22Rv1 (cell line): Measurements from ENCODE around the gene SERPINH1.
A peak's percentile ranks its signal among the peaks of the same experiment; 100 is the strongest.

Source experiments
- H3K27ac ChIP-seq: fragments of 450-650 bp; 2 replicates; pipeline ENCODE4 v1.5.1; 2017
- ZFX ChIP-seq: fragments of 450-650 bp; IDR thresholded peaks from 2 replicates; pipeline ENCODE4 v1.6.1; 2017; ENCODE audit warnings: antibody characterized with exemption, borderline replicate concordance
- TF ChIP-seq, protein P1 (sequence below): fragments of 450-650 bp; IDR thresholded peaks from 2 replicates; pipeline ENCODE4 v1.5.1; 2017; ENCODE audit warnings: mild to moderate bottlenecking

SERPINH1 gene

DNA sequence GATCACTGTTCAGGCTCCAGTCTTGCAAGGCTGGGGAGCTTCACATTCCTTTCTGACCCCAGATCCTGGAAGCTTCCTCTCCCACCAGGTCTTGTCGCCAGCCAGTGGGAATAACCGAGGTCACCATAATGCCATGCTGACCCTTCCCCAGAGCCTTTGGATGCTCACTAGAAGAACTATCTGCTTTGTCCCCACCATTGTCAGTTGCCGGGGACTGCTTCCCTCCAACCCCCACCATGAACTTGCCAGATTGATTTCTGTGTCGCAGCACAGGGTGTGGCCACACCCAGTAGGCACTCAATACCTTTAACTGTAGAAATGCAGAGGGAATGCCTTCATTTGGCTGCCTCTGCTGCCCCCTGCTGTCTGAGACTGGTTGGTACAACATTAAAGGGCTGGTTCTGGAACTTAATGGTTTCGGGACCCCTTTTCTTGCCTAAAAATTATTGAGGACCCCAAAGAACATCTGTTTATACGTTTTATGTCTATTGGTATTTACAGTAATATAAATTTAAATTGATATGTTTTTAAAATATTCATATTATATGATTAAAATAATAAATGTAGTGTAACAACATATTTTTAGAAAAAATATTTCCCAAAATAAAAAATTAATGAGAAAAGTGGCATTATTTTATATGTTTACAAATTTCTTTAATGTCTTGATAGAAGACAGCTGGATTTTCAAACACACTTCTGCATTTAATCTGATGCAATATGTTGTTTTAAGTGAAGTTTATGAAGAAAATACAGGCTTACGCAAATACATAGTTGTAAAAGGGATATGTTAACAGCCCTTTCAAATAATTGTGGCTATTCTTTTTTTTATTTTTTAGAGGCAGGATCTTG is 29.6 kb upstream of the SERPINH1 start:
- H3K27ac ChIP-seq: no peak overlapping the region
- TF ChIP-seq, protein P1, sequence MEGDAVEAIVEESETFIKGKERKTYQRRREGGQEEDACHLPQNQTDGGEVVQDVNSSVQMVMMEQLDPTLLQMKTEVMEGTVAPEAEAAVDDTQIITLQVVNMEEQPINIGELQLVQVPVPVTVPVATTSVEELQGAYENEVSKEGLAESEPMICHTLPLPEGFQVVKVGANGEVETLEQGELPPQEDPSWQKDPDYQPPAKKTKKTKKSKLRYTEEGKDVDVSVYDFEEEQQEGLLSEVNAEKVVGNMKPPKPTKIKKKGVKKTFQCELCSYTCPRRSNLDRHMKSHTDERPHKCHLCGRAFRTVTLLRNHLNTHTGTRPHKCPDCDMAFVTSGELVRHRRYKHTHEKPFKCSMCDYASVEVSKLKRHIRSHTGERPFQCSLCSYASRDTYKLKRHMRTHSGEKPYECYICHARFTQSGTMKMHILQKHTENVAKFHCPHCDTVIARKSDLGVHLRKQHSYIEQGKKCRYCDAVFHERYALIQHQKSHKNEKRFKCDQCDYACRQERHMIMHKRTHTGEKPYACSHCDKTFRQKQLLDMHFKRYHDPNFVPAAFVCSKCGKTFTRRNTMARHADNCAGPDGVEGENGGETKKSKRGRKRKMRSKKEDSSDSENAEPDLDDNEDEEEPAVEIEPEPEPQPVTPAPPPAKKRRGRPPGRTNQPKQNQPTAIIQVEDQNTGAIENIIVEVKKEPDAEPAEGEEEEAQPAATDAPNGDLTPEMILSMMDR: peak; percentile 87
- no peak for TF ChIP-seq ZFX

DNA sequence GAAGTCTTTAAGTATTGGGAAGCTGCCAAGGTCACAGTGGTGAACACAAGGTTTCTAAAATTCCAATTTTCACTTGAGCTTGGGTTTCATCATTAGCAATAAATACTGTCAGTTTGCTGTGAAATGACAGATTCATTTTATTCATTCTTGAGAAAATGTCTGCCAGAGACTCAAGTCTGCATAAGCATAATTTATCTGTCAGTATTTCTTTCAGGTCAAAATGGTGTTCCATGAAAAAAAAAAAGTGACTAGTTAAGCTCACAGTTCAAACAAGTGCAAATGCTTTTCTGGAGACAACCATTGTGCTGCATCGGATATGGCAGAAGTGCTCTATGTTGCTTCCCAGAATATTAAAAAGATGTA is 28.2 kb upstream of the SERPINH1 start:
- no peak for TF ChIP-seq ZFX
- TF ChIP-seq, protein P1: no peak
- H3K27ac ChIP-seq: no peak overlapping the region

DNA sequence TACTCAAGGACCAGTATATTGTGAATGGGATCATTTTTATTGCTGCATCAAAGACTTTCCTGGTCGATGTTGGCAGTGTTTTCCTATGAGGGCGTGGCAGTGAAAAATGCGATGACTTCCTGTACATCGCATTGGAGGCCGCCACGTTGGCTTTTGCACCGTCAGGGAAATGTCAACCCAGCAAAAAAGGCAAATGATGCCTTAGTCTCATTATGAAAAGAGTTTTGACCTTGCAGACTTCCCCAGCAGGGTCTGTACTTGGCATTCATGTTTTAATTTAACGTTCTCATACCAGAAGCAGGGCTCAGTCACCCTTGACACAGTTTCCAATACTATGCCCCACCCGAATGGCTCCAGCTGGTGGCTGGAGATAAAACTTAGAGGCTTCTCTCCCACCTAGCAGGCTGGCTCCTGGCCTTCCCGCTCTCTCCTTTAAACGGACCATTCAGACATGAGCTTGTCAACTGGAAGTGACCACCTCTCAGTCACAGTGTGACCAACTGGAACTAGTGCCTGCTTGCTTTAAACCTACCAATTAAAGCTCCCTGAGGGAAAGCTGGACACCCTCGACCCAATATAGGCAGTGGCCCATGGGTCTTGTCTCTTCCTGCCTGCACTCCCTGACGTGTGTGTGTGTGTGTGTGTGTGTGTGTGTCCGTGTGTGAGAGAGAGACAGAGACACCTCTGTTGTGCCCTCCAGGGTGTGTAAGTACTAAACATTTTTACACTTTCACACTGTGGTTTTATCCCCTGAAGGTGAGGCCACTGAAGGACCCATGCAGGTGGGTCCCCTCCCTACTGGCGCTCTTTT is 27.6 kb upstream of the SERPINH1 start:
- TF ChIP-seq ZFX: no peak
- TF ChIP-seq, protein P1: no peak
- no peak overlapping the region for H3K27ac ChIP-seq

DNA sequence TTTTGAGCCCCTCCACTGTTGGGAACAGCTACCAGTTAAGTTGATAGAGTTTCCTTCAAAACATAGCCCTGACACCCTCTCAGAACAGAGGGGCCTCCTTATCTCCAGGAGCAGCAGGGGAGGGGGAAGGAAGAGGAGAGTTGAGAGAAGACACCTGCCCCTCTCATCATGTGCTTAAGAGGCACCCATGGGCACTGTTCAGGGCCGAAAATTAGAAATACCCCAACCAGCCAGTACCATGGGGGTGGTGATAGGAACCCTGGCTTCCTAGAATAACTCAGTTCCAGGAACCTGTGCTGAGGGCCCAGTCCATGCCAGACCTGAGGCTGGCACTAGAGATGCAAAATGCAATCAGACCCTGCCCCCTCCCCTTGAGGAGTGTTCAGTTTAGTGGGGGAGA is 27.0 kb upstream of the SERPINH1 start:
- H3K27ac ChIP-seq: no peak overlapping the region
- TF ChIP-seq, protein P1: no peak
- no peak for TF ChIP-seq ZFX

DNA sequence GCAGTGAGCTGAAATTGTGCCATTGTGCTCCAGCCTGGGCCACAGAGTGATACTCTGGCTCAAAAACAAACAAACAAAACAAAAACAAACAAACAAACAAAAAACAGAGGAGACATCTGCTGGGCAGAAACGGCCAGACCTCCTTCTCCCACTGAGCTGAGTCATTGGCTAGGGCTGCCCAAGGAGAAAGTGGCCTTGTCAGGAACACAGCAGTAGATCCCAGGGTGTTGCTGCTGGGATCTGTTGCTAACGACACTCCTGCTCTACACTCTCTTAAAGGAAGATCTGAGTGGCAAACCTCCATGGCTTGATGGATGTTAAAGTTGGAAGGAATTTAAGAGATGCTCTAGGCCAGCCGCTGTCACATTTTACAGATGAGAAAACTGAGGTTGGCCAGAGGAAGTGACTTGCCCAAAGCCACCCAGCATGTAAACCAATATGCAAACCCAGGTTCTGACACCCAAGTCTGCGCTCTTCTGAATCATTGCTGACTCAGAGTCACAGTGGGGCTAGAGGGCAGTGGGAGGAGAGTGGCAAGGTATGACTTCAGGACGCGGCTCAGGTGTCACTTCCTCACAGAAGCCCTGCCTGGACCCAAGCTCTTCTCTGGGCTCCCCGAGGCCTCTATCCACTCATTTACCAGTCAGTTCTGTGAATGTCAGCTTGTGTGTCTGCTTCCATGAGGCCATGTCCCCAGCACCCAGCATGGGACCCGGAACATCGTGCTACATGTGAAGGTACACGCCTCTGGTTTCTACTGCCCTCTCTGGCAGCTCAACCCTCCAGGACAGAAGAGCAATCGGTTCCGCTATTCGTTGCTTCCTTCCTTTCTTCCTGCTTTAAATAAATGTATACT is 25.0 kb upstream of the SERPINH1 start:
- TF ChIP-seq ZFX: no peak
- TF ChIP-seq, protein P1: no peak
- H3K27ac ChIP-seq: no peak overlapping the region

DNA sequence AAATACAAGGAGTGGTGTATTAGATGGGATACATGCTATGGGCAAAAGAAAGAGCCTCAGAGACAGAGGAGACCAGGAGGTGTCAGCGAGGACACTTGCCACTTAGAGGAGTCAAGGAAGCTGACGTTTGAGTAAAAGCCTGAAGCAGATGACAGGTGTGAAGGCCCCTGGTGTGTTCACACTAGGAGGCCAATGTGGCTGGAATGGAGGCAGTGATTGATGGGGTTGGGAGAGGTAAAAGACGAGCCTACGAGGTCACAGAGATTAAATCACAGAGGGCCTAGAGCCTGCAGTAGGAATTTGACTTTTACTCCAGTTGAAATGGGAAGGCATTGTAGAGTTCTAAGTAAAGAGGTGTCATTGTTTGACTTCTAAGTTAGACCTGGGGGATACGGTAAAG is 24.3 kb upstream of the SERPINH1 start:
- no peak overlapping the region for H3K27ac ChIP-seq
- TF ChIP-seq, protein P1: no peak
- no peak for TF ChIP-seq ZFX
